SIG-M5 (cell line): ENCODE results near the gene NRG3.
"Not testable (repeated sequence)": the region's sequence is repeated elsewhere in the genome, so short reads cannot be mapped to it uniquely, and the experiment has no call there.

Experiments
- DNase-seq: peaks from one replicate; lab custom pipeline; 2025; lab: John Stamatoyannopoulos, UW

NRG3 gene

GRCh38 chr10:82916941-82917340 is 1041.9 kb downstream of the NRG3 start:
- DNase-seq: no peak

GRCh38 chr10:82918022-82918421 is 1043.0 kb downstream of the NRG3 start:
- DNase-seq: no peak

- DNase-seq: no peak
These were observed 1047.1 kb downstream of the NRG3 start for GRCh38 chr10:82922046-82922445.

- DNase-seq: no peak
These were observed 1047.8 kb downstream of the NRG3 start for GRCh38 chr10:82922755-82923154.

GRCh38 chr10:82924711-82925110 is 1049.7 kb downstream of the NRG3 start:
- no peak for DNase-seq

GRCh38 chr10:82925547-82925946 is 1050.6 kb downstream of the NRG3 start:
- no peak for DNase-seq

- no peak for DNase-seq
These were observed 1057.5 kb downstream of the NRG3 start for GRCh38 chr10:82932451-82932850.

GRCh38 chr10:82934429-82934828 is 1059.4 kb downstream of the NRG3 start:
- DNase-seq: no peak

GRCh38 chr10:82934947-82935346 is 1060.0 kb downstream of the NRG3 start:
- DNase-seq: no peak

GRCh38 chr10:82938331-82938730 is 1063.3 kb downstream of the NRG3 start:
- DNase-seq: no peak

- DNase-seq: no peak
These were observed 1067.5 kb downstream of the NRG3 start for GRCh38 chr10:82942286-82943099.

- DNase-seq: no peak
These were observed 1068.1 kb downstream of the NRG3 start for GRCh38 chr10:82943142-82943541.

GRCh38 chr10:82949816-82950575 is 1075.0 kb downstream of the NRG3 start:
- DNase-seq: no peak

GRCh38 chr10:82953331-82953730 is 1078.3 kb downstream of the NRG3 start:
- DNase-seq: no peak

GRCh38 chr10:82953909-82954308 is 1078.9 kb downstream of the NRG3 start:
- no peak for DNase-seq

GRCh38 chr10:82960421-82961060 is 1085.5 kb downstream of the NRG3 start:
- DNase-seq: not testable (repeated sequence)

GRCh38 chr10:82961864-82962263 is 1086.9 kb downstream of the NRG3 start:
- no peak for DNase-seq

GRCh38 chr10:82966130-82966529 is 1091.1 kb downstream of the NRG3 start:
- no peak for DNase-seq

GRCh38 chr10:82968533-82968932 is 1093.5 kb downstream of the NRG3 start:
- no peak for DNase-seq

- DNase-seq: no peak
These were observed 1094.4 kb downstream of the NRG3 start for GRCh38 chr10:82969405-82969804.

- no peak for DNase-seq
These were observed 1105.3 kb downstream of the NRG3 start for GRCh38 chr10:82980321-82980720.

GRCh38 chr10:82981137-82981723 is 1106.2 kb downstream of the NRG3 start:
- no peak for DNase-seq
